Endothelial cell (in vitro differentiated cells): ENCODE measurements around the gene ZDHHC17. TPM values are rescaled to one million over a fixed set of nuclear protein-coding genes. Genes with fewer than 3 reads are reported as not detected.
A peak's percentile ranks its signal among the peaks of the same experiment; 100 is the strongest.

ENCODE experiments used
- DNase-seq: peaks from one replicate; pipeline ENCODE4 v3.0.0; 2021; ENCODE audit warnings: low spot score
- H3K27ac Mint-ChIP-seq: one replicate; pipeline ENCODE4 v1.8.0; 2021; ENCODE audit warnings: mixed read lengths, inconsistent platforms; ENCODE audit not compliant: unreplicated experiment
- H3K27me3 Mint-ChIP-seq: one replicate; pipeline ENCODE4 v1.8.0; 2021; ENCODE audit warnings: mild to moderate bottlenecking, moderate library complexity, mixed read lengths, inconsistent platforms; ENCODE audit not compliant: unreplicated experiment
- H3K36me3 Mint-ChIP-seq: one replicate; pipeline ENCODE4 v1.8.0; 2021; ENCODE audit warnings: mild to moderate bottlenecking, low read depth, mixed read lengths, inconsistent platforms; ENCODE audit not compliant: unreplicated experiment
- H3K4me1 Mint-ChIP-seq: one replicate; pipeline ENCODE4 v1.8.0; 2021; ENCODE audit warnings: mild to moderate bottlenecking, mixed read lengths, inconsistent platforms; ENCODE audit not compliant: unreplicated experiment
- H3K4me3 Mint-ChIP-seq: one replicate; pipeline ENCODE4 v1.8.0; 2021; ENCODE audit warnings: mild to moderate bottlenecking, mixed read lengths, inconsistent platforms; ENCODE audit not compliant: unreplicated experiment
- H3K9me3 Mint-ChIP-seq: one replicate; pipeline ENCODE4 v1.8.0; 2021; ENCODE audit warnings: mixed read lengths, inconsistent platforms; ENCODE audit not compliant: unreplicated experiment
- long read RNA-seq: library from polyadenylated mRNA; unstranded; transcript quantifications from one replicate; pipeline ENCODE4 v2.0.0, GENCODE V29; 2020; ENCODE audit not compliant: unreplicated experiment
- total RNA-seq: library from RNA; stranded (reverse); fragmentation: NEBNext Ultra II Directional; extraction: Animal tissue kit (Norgen Biotek cat#: 25700); gene quantifications from one replicate; pipeline ENCODE4 v1.2.1, GENCODE V29; 2021; ENCODE audit not compliant: unreplicated experiment
- TF ChIP-seq, protein P1 (sequence below): fragments of 200-600 bp; sonication (generic); IDR thresholded peaks from one replicate; pipeline ENCODE4 v1.5.0; 2021; ENCODE audit warnings: antibody characterized with exemption; ENCODE audit not compliant: unreplicated experiment

Gene ZDHHC17, protein sequence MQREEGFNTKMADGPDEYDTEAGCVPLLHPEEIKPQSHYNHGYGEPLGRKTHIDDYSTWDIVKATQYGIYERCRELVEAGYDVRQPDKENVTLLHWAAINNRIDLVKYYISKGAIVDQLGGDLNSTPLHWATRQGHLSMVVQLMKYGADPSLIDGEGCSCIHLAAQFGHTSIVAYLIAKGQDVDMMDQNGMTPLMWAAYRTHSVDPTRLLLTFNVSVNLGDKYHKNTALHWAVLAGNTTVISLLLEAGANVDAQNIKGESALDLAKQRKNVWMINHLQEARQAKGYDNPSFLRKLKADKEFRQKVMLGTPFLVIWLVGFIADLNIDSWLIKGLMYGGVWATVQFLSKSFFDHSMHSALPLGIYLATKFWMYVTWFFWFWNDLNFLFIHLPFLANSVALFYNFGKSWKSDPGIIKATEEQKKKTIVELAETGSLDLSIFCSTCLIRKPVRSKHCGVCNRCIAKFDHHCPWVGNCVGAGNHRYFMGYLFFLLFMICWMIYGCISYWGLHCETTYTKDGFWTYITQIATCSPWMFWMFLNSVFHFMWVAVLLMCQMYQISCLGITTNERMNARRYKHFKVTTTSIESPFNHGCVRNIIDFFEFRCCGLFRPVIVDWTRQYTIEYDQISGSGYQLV
- total RNA-seq, result 52.0 TPM
- long read RNA-seq, partial matches to known transcripts, result 2 of 3 reads
- long read RNA-seq, other reads (novel, unspliced or antisense), result 1 of 3 reads

DNA sequence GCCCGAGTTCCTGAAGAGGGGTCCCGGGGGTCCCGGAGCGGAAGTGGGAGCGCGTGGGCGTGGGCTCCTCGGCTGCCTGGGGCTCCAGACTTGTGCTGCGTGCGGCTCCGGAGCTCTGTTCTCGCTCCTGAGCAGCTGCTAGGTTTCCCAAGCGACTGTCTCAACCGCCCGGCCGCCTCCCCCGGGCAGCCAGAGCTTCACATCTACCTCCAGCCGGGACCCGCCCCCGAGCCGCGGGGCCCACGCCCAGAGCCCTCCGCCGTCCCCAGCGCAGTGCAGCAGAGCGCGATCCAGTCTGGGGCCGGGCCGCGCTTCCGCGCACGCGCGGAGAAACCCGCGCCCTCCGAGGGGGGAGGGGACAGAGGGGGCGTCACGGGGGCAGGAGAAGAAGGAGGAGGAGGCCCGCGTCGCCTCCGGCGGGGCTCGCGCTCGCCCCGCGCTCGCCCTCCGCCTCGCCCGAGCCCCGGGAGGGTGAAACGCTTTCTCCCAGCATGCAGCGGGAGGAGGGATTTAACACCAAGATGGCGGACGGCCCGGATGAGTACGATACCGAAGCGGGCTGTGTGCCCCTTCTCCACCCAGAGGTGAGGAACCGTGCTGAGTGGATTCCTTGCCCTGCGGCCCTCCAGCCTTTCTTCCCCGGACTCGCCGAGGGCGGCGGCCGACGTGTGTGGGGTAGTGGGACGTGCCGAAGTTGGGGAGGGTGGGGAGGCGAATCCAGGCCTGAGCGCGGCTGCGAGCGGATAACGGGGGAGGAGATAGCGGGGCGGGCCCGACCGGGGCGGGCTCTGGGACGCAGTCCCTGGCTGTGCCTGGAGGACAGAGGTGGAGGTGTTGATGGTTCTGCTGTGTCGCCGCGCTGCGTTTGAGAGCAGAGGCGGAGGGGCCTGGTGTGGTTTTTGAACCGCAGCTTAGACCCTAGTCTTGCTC lies at the start of gene ZDHHC17:
Gene ZDHHC17, plus strand, starts transcription at position 370 of the 930 bp plus-strand sequence. Its CDS starts 122 bp downstream, at position 492.
- peaks cover 32% of the 10 kb centered on the region for H3K4me1 Mint-ChIP-seq
- peaks cover 11% of the 10 kb centered on the region for H3K27me3 Mint-ChIP-seq
- no peaks in the 10 kb centered on the region for H3K9me3 Mint-ChIP-seq
- no peaks in the 10 kb centered on the region for H3K36me3 Mint-ChIP-seq
- peak within 1 kb of the TSS; percentile 95 for H3K27ac Mint-ChIP-seq
- TF ChIP-seq, protein P1, sequence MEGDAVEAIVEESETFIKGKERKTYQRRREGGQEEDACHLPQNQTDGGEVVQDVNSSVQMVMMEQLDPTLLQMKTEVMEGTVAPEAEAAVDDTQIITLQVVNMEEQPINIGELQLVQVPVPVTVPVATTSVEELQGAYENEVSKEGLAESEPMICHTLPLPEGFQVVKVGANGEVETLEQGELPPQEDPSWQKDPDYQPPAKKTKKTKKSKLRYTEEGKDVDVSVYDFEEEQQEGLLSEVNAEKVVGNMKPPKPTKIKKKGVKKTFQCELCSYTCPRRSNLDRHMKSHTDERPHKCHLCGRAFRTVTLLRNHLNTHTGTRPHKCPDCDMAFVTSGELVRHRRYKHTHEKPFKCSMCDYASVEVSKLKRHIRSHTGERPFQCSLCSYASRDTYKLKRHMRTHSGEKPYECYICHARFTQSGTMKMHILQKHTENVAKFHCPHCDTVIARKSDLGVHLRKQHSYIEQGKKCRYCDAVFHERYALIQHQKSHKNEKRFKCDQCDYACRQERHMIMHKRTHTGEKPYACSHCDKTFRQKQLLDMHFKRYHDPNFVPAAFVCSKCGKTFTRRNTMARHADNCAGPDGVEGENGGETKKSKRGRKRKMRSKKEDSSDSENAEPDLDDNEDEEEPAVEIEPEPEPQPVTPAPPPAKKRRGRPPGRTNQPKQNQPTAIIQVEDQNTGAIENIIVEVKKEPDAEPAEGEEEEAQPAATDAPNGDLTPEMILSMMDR, result no peak
- peak; percentile 97 for DNase-seq
- H3K4me3 Mint-ChIP-seq, result peak within 1 kb of the TSS; percentile 97

DNA sequence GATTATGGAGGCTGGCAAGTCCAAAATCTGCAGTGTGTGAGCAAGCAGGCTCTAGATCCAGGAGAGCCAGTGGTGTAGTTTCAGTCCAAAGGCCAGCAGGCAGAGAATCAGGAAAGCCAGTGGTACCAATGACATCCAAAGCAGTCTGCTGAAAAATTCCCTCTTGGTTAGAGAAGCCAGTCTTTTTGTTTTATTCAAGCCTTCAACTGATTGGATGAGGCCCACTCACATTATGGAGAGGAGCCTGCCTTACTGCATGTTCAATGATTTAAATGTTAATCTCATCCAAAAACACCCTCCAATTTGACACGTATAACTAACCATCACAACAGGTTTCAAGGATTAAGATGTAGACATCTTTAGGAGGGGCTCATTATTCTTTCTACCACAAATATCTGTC lies 49.5 kb upstream of the ZDHHC17 start:
- H3K4me1 Mint-ChIP-seq, result peaks cover 3% of the 10 kb centered on the region
- no peak overlapping the region for H3K4me3 Mint-ChIP-seq
- H3K9me3 Mint-ChIP-seq, result no peaks in the 10 kb centered on the region
- TF ChIP-seq, protein P1, result no peak
- DNase-seq, result no peak
- H3K36me3 Mint-ChIP-seq, result no peaks in the 10 kb centered on the region
- H3K27me3 Mint-ChIP-seq, result no peaks in the 10 kb centered on the region
- no peak overlapping the region for H3K27ac Mint-ChIP-seq

DNA sequence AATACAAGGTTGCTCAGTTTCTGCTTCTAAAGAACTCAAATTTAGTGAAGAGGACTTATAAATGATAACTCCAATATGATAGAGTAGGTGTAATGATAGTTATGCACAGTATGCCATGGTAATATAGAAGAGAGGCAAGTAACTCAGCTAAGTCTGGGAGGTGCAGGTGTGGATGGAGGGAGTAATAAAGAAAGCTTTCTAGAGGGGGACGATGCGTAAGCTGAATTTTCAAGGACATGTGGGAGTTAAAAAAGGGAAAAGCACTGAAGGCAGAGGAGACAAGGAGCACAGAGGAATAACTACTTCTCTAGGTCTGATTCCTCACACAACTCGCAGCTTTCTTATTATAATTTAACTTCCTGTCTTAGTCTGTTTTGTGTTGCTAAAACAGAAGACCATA lies 49.1 kb upstream of the ZDHHC17 start:
- Mint-ChIP-seq H3K27ac (no peak overlapping the region), H3K4me1 (peaks cover 3% of the 10 kb centered on the region), H3K4me3 (no peak overlapping the region), H3K36me3 (no peaks in the 10 kb centered on the region), H3K9me3 (no peaks in the 10 kb centered on the region), H3K27me3 (no peaks in the 10 kb centered on the region)
- TF ChIP-seq, protein P1, result no peak
- DNase-seq, result no peak

DNA sequence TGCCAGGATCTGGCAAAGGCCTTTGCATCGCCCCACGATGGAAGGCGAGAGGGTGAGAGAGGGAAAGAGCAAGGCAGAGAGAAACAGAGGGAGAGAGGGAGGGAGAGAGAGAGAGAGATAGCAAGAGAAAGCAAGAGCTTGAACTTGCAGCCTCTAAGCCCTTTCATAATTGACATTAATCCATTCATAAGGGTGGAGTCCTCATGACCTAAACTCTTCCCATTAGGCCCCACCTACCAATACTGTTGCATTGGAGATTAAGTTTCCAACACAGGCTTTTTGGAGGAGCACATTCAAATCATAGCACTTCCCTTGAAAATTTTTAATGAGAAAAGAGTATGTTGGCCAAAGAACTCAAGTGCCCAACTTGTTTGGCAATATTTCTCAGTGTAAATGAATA lies 48.6 kb upstream of the ZDHHC17 start:
- H3K27ac Mint-ChIP-seq, result no peak overlapping the region
- no peaks in the 10 kb centered on the region for H3K27me3 Mint-ChIP-seq
- no peak for DNase-seq
- no peaks in the 10 kb centered on the region for H3K9me3 Mint-ChIP-seq
- TF ChIP-seq, protein P1, result no peak
- H3K4me1 Mint-ChIP-seq, result peaks cover 3% of the 10 kb centered on the region
- H3K4me3 Mint-ChIP-seq, result no peak overlapping the region
- no peaks in the 10 kb centered on the region for H3K36me3 Mint-ChIP-seq
